K562 (cell line): ENCODE results near the gene PTPRU. TPM values are rescaled to one million over a fixed set of nuclear protein-coding genes. Genes with fewer than 3 reads are reported as not detected.

Experiments
- ATF1 ChIP-seq, 2 experiments: fragments of 450-650 bp in 1 of 2; IDR thresholded peaks; 2 replicates each; pipeline ENCODE4 v1.6.1; 2016; ENCODE audit warnings: missing compliant biosample characterization in 1 of 2, missing genetic modification characterization in 1 of 2
- BMI1 ChIP-seq: fragments of 150-350 bp; IDR thresholded peaks from 2 replicates; pipeline ENCODE4 v1.6.1; 2014; ENCODE audit warnings: low read length
- CBX3 ChIP-seq, 2 experiments: IDR thresholded peaks; 1 replicate in 1 of 2; 2 replicates in 1 of 2; pipeline ENCODE4 v1.6.1; 2012; ENCODE audit warnings: inconsistent platforms in 2 of 2, low read length in 2 of 2, borderline replicate concordance in 1 of 2, control low read depth in 1 of 2
- DNMT1 ChIP-seq: fragments of 450-650 bp; IDR thresholded peaks from 2 replicates; pipeline ENCODE4 v1.6.1; 2016; ENCODE audit warnings: antibody characterized with exemption, mild to moderate bottlenecking
- FOSL1 ChIP-seq: fragments of 200-800 bp; sonication (Bioruptor generic); conservative IDR thresholded peaks from 2 replicates; pipeline ENCODE4 v1.6.1; 2016; ENCODE audit warnings: missing genetic modification characterization, missing compliant biosample characterization
- FOXK2 ChIP-seq, 2 experiments: fragments of 450-650 bp; IDR thresholded peaks in 1 of 2; conservative IDR thresholded peaks in 1 of 2; 2 replicates each; pipeline ENCODE4 v1.6.1; 2016; ENCODE audit warnings: low read depth in 2 of 2, mild to moderate bottlenecking in 1 of 2
- MED1 ChIP-seq: sonication (generic); formaldehyde crosslinking; IDR thresholded peaks from 2 replicates; pipeline ENCODE4 v1.8.1; 2023; ENCODE audit warnings: missing genetic modification reagents, borderline replicate concordance
- MEF2A ChIP-seq: IDR thresholded peaks from 2 replicates; pipeline ENCODE4 v1.6.1; 2011; ENCODE audit warnings: low read depth, mild to moderate bottlenecking, low read length, moderate library complexity; ENCODE audit not compliant: control insufficient read depth
- MXI1 ChIP-seq: IDR thresholded peaks from 2 replicates; pipeline ENCODE4 v1.6.1; 2011; ENCODE audit warnings: low read depth, mild to moderate bottlenecking, improper control_type of control experiment, low read length
- NR2C2 ChIP-seq, 2 experiments: fragments of 200-800 bp in 1 of 2; sonication (Bioruptor generic) in 1 of 2; sonication (generic) in 1 of 2; formaldehyde crosslinking in 1 of 2; IDR thresholded peaks; 2 replicates each; pipeline versions ENCODE4 v1.6.1 to v1.8.0; 2016 to 2022; ENCODE audit warnings: mild to moderate bottlenecking in 1 of 2, missing compliant biosample characterization in 1 of 2, missing genetic modification characterization in 1 of 2, missing genetic modification reagents in 1 of 2
- POLR2A ChIP-seq: fragments of 450-650 bp; conservative IDR thresholded peaks from 2 replicates; pipeline ENCODE4 v1.6.1; 2016
- POU5F1 ChIP-seq: fragments of 150-350 bp; IDR thresholded peaks from 2 replicates; pipeline ENCODE4 v1.6.1; 2014; ENCODE audit warnings: borderline replicate concordance, low read length, low read depth, mild to moderate bottlenecking; ENCODE audit not compliant: partially characterized antibody
- RBM34 ChIP-seq: fragments of 200-400 bp; formaldehyde crosslinking; IDR thresholded peaks from 2 replicates; pipeline ENCODE4 v1.6.1; 2018; ENCODE audit warnings: low read length, borderline replicate concordance; ENCODE audit not compliant: insufficient read depth
- ZFP36 ChIP-seq: fragments of 150-350 bp; IDR thresholded peaks from 2 replicates; pipeline ENCODE4 v1.6.1; 2018; ENCODE audit warnings: low read length, low read depth; ENCODE audit not compliant: partially characterized antibody
- polyA plus RNA-seq, 8 experiments: library from polyadenylated mRNA; depleted of rRNA in 4 of 8; stranded (reverse) in 5 of 8; unstranded in 3 of 8; fragments of >200 nt; fragmentation: Nextera tagmentation in 2 of 8; fragmentation: Illumina TruSeq in 1 of 8; extraction: Ambion mirVana in 2 of 8; extraction: Trizol in 1 of 8; gene quantifications; 2 replicates each; pipeline versions ENCODE4 v1.2.1 to v1.2.3, GENCODE V29; 2011 to 2014; ENCODE audit warnings: inconsistent platforms in 1 of 8, missing spikeins in 1 of 8
- total RNA-seq, 7 experiments: library from RNA; depleted of rRNA in 6 of 7; stranded (reverse); fragments of >200 nt in 6 of 7; fragmentation: Illumina TruSeq in 2 of 7; extraction: Trizol in 2 of 7; gene quantifications; 2 replicates each; pipeline versions ENCODE4 v1.2.1 to v1.2.3, GENCODE V29; 2011 to 2021; ENCODE audit warnings: low replicate concordance in 1 of 7
- TF ChIP-seq, protein P1 (sequence below): conservative IDR thresholded peaks from 2 replicates; pipeline ENCODE4 v1.6.1; 2011; ENCODE audit warnings: low read depth, mild to moderate bottlenecking, low read length; ENCODE audit not compliant: control insufficient read depth
- TF ChIP-seq, protein P2 (sequence below), 2 experiments: fragments of 450-650 bp; IDR thresholded peaks; 2 replicates each; pipeline ENCODE4 v1.6.1; 2016
- TF ChIP-seq, protein P3 (sequence below): fragments of 250-450 bp; sonication (Bioruptor Pico); IDR thresholded peaks from 2 replicates; pipeline ENCODE4 v1.4.0; 2020

PTPRU gene
- total and polyA plus RNA-seq, 9 of the 15 experiments (the other 6 are each of a cell fraction or from before 2014, with no cell fraction given): 0.01 to 2.9 (median 1.0) TPM

DNA sequence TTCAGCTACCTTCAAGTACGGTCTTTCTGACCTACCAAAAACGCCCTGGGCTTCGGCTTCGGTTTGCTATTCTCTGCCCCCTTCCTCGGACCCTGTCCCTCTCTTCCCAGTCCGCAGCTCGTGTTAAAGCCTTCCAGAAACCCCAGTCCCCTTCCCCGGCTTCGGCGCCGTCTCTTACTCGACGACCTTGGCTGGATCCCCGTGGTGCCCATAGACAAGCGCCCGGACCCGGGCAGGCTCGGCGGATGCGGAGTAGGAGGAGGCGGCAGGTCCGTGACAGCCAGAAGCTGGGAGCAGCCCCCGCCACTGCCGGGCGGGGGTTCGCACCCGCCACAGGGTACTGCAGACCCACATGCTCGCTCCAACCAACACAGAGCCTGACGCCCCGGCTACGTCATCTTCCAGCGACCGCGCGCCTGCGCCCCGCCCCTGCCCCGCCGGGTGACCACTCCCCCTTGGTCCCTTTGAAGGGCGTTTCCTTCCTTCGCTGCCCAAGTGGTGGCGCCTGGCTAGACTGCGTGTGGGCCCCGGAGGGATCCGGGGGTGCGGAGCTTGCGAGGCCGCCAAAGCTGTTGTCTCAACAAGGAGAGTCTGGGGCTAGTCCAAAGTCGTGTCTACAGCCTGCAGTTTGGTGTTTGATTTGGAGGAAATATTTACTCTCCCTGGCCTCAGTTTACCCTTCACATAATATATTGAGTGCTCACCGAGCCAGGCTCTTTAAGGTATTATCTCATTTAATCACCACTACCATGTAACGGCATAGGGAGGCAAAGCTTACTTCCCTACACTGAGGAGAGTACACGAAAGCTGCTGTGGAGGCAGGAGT lies 5.6 kb upstream of the PTPRU start, which contains the start of gene MECR (continued):
- TF ChIP-seq NR2C2 (CRISPR knock-in tag; IDR thresholded peaks at IDR 0.05): 0 out of 2 replicates have a peak, but pooled peaks have one; percentile 13
- peak; percentile 36; the same call in 1 of the 2 replicates for TF ChIP-seq NR2C2 (tag; IDR thresholded peaks at IDR 0.05)
- TF ChIP-seq DNMT1: no peak
- TF ChIP-seq FOXK2 (conservative IDR thresholded peaks at IDR 0.05 in 1 of 2, IDR thresholded peaks at IDR 0.05 in 1 of 2; ENCODE audit: low read depth in 2 of 2): peak; percentile 91 to 95
- no peak for TF ChIP-seq ZFP36
- peak in 1 of 2 experiments; percentile 74; a peak in 2 of 3 replicates for TF ChIP-seq CBX3 (IDR thresholded peaks at IDR 0.05; ENCODE audit: borderline replicate concordance in 1 of 2, low read length in 2 of 2)
- no peak for TF ChIP-seq POU5F1
- TF ChIP-seq MEF2A: no peak
- peak; percentile 92 for TF ChIP-seq MXI1
- no peak; the same call in 1 of the 2 replicates for TF ChIP-seq FOSL1
- no peak; the same call in 1 of the 2 replicates for TF ChIP-seq BMI1
- TF ChIP-seq ATF1 (CRISPR knock-in tag; IDR thresholded peaks at IDR 0.05): peak; percentile 95
- peak; percentile 99 for TF ChIP-seq ATF1 (tag; IDR thresholded peaks at IDR 0.05)
- TF ChIP-seq, protein P1, sequence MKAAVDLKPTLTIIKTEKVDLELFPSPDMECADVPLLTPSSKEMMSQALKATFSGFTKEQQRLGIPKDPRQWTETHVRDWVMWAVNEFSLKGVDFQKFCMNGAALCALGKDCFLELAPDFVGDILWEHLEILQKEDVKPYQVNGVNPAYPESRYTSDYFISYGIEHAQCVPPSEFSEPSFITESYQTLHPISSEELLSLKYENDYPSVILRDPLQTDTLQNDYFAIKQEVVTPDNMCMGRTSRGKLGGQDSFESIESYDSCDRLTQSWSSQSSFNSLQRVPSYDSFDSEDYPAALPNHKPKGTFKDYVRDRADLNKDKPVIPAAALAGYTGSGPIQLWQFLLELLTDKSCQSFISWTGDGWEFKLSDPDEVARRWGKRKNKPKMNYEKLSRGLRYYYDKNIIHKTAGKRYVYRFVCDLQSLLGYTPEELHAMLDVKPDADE: peak; percentile 92
- TF ChIP-seq, protein P2, sequence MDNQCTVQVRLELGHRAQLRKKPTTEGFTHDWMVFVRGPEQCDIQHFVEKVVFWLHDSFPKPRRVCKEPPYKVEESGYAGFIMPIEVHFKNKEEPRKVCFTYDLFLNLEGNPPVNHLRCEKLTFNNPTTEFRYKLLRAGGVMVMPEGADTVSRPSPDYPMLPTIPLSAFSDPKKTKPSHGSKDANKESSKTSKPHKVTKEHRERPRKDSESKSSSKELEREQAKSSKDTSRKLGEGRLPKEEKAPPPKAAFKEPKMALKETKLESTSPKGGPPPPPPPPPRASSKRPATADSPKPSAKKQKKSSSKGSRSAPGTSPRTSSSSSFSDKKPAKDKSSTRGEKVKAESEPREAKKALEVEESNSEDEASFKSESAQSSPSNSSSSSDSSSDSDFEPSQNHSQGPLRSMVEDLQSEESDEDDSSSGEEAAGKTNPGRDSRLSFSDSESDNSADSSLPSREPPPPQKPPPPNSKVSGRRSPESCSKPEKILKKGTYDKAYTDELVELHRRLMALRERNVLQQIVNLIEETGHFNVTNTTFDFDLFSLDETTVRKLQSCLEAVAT (IDR thresholded peaks at IDR 0.05): peak in 1 of 2 experiments; percentile 76; a peak in 2 of 4 replicates
- TF ChIP-seq POLR2A: peak; percentile 91
- TF ChIP-seq, protein P3, sequence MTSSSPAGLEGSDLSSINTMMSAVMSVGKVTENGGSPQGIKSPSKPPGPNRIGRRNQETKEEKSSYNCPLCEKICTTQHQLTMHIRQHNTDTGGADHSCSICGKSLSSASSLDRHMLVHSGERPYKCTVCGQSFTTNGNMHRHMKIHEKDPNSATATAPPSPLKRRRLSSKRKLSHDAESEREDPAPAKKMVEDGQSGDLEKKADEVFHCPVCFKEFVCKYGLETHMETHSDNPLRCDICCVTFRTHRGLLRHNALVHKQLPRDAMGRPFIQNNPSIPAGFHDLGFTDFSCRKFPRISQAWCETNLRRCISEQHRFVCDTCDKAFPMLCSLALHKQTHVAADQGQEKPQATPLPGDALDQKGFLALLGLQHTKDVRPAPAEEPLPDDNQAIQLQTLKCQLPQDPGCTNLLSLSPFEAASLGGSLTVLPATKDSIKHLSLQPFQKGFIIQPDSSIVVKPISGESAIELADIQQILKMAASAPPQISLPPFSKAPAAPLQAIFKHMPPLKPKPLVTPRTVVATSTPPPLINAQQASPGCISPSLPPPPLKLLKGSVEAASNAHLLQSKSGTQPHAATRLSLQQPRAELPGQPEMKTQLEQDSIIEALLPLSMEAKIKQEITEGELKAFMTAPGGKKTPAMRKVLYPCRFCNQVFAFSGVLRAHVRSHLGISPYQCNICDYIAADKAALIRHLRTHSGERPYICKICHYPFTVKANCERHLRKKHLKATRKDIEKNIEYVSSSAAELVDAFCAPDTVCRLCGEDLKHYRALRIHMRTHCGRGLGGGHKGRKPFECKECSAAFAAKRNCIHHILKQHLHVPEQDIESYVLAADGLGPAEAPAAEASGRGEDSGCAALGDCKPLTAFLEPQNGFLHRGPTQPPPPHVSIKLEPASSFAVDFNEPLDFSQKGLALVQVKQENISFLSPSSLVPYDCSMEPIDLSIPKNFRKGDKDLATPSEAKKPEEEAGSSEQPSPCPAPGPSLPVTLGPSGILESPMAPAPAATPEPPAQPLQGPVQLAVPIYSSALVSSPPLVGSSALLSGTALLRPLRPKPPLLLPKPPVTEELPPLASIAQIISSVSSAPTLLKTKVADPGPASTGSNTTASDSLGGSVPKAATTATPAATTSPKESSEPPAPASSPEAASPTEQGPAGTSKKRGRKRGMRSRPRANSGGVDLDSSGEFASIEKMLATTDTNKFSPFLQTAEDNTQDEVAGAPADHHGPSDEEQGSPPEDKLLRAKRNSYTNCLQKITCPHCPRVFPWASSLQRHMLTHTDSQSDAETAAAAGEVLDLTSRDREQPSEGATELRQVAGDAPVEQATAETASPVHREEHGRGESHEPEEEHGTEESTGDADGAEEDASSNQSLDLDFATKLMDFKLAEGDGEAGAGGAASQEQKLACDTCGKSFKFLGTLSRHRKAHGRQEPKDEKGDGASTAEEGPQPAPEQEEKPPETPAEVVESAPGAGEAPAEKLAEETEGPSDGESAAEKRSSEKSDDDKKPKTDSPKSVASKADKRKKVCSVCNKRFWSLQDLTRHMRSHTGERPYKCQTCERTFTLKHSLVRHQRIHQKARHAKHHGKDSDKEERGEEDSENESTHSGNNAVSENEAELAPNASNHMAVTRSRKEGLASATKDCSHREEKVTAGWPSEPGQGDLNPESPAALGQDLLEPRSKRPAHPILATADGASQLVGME (CRISPR knock-in tag): 0 out of 2 replicates have a peak, but pooled peaks have one; percentile 38
- no peak for TF ChIP-seq RBM34
- no peak for TF ChIP-seq MED1
